ENCODE measurements around the gene BMERB1. TPM values are rescaled to one million over a fixed set of nuclear protein-coding genes. Genes with fewer than 3 reads are reported as not detected.

Gene BMERB1
- polyA plus RNA-seq, 1 of the 3 experiments (the other 2 are of a cell fraction): 33.9 TPM

- no peak overlapping the region for H2AFZ ChIP-seq (ENCODE audit: low read depth)
Measured at GRCh38 chr16:15486661-15487060, 52.3 kb downstream of the BMERB1 start.

GRCh38 chr16:15487336-15488284 lies 53.2 kb downstream of the BMERB1 start:
- no peaks in the 10 kb centered on the region; the same call in 1 of the 2 replicates for H4K20me1 ChIP-seq (ENCODE audit: insufficient read depth)
- H3K4me1 ChIP-seq (ENCODE audit: control insufficient read depth in 1 of 2, insufficient read depth in 2 of 2, low read depth in 1 of 2, low read length in 1 of 2): peaks cover 0 to 6% of the 10 kb centered on the region in 2 experiments; a peak in 2 of 4 replicates
- H3K36me3 ChIP-seq (replicated peaks in 1 of 2; ENCODE audit: control insufficient read depth in 1 of 2, insufficient read depth in 2 of 2, low read length in 1 of 2): no peaks in the 10 kb centered on the region
- H3K9ac ChIP-seq: no peak overlapping the region
- H3K4me2 ChIP-seq: no peak overlapping the region
- no peak overlapping the region for H3K27ac ChIP-seq (ENCODE audit: low read depth in 2 of 2, low read length in 1 of 2)
- H3K79me2 ChIP-seq (ENCODE audit: insufficient read depth): peaks cover 18% of the 10 kb centered on the region; the same call in 1 of the 2 replicates
- no peaks in the 10 kb centered on the region for H3K9me3 ChIP-seq
- no peak for DNase-seq
- no peak overlapping the region for H2AFZ ChIP-seq (ENCODE audit: low read depth)
- no peak overlapping the region for H3K4me3 ChIP-seq (ENCODE audit: low read depth in 2 of 2, low read length in 1 of 2)
- WGBS (ENCODE audit: low lambda C conversion rate): 95% methylated on average over 12 of the region's 12 CpGs
- ChIA-PET CTCF (no interaction called here), POLR2A (no interaction called here)
- H3F3A ChIP-seq (replicated peaks; ENCODE audit: insufficient read depth): peaks cover 12% of the 10 kb centered on the region
- H3K9me2 ChIP-seq: no peaks in the 10 kb centered on the region
- H3K27me3 ChIP-seq (ENCODE audit: insufficient read depth): no peaks in the 10 kb centered on the region
- TF ChIP-seq NRF1 (IDR thresholded peaks at IDR 0.05; ENCODE audit: low read depth, low read length) (no peak), SIN3A (IDR thresholded peaks at IDR 0.05; ENCODE audit: borderline replicate concordance, low read depth, low read length) (no peak), RCOR1 (IDR thresholded peaks at IDR 0.05; ENCODE audit: low read length) (no peak), CHD2 (IDR thresholded peaks at IDR 0.05; ENCODE audit: low read length, partially characterized antibody) (no peak), NFIC (IDR thresholded peaks at IDR 0.05; ENCODE audit: borderline replicate concordance) (no peak), GABPA (IDR thresholded peaks at IDR 0.05; ENCODE audit: low read depth) (no peak), RXRA (IDR thresholded peaks at IDR 0.05; ENCODE audit: borderline replicate concordance, low read depth) (no peak), YY1 (IDR thresholded peaks at IDR 0.05; ENCODE audit: low read depth) (no peak), FOSL2 (IDR thresholded peaks at IDR 0.05; ENCODE audit: borderline replicate concordance, low read depth) (no peak)
- TF ChIP-seq, protein P1, sequence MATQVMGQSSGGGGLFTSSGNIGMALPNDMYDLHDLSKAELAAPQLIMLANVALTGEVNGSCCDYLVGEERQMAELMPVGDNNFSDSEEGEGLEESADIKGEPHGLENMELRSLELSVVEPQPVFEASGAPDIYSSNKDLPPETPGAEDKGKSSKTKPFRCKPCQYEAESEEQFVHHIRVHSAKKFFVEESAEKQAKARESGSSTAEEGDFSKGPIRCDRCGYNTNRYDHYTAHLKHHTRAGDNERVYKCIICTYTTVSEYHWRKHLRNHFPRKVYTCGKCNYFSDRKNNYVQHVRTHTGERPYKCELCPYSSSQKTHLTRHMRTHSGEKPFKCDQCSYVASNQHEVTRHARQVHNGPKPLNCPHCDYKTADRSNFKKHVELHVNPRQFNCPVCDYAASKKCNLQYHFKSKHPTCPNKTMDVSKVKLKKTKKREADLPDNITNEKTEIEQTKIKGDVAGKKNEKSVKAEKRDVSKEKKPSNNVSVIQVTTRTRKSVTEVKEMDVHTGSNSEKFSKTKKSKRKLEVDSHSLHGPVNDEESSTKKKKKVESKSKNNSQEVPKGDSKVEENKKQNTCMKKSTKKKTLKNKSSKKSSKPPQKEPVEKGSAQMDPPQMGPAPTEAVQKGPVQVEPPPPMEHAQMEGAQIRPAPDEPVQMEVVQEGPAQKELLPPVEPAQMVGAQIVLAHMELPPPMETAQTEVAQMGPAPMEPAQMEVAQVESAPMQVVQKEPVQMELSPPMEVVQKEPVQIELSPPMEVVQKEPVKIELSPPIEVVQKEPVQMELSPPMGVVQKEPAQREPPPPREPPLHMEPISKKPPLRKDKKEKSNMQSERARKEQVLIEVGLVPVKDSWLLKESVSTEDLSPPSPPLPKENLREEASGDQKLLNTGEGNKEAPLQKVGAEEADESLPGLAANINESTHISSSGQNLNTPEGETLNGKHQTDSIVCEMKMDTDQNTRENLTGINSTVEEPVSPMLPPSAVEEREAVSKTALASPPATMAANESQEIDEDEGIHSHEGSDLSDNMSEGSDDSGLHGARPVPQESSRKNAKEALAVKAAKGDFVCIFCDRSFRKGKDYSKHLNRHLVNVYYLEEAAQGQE (IDR thresholded peaks at IDR 0.05; ENCODE audit: low read depth, low read length): no peak

More at GRCh38 chr16:15486661-15487060, 52.3 kb downstream of the BMERB1 start:
- H3K9me2 ChIP-seq: no peaks in the 10 kb centered on the region
- TF ChIP-seq GABPA (IDR thresholded peaks at IDR 0.05; ENCODE audit: low read depth): no peak
- no peak for TF ChIP-seq YY1 (IDR thresholded peaks at IDR 0.05; ENCODE audit: low read depth)
- TF ChIP-seq POLR2AphosphoS5 (IDR thresholded peaks at IDR 0.05; ENCODE audit: low read depth, low read length): no peak
- no peak for TF ChIP-seq TAF1 (IDR thresholded peaks at IDR 0.05; ENCODE audit: borderline replicate concordance, low read depth, low read length)
- TF ChIP-seq FOXM1 (IDR thresholded peaks at IDR 0.05; ENCODE audit: low read depth): no peak
- TF ChIP-seq EZH2phosphoT487 (IDR thresholded peaks at IDR 0.05; ENCODE audit: borderline replicate concordance, low read depth): no peak
- TF ChIP-seq SIN3A (IDR thresholded peaks at IDR 0.05; ENCODE audit: borderline replicate concordance, low read depth, low read length): no peak
- no peak for TF ChIP-seq RXRA (IDR thresholded peaks at IDR 0.05; ENCODE audit: borderline replicate concordance, low read depth)
- TF ChIP-seq FOXJ3 (CRISPR knock-in tag; IDR thresholded peaks at IDR 0.05): no peak
- TF ChIP-seq, protein P2, sequence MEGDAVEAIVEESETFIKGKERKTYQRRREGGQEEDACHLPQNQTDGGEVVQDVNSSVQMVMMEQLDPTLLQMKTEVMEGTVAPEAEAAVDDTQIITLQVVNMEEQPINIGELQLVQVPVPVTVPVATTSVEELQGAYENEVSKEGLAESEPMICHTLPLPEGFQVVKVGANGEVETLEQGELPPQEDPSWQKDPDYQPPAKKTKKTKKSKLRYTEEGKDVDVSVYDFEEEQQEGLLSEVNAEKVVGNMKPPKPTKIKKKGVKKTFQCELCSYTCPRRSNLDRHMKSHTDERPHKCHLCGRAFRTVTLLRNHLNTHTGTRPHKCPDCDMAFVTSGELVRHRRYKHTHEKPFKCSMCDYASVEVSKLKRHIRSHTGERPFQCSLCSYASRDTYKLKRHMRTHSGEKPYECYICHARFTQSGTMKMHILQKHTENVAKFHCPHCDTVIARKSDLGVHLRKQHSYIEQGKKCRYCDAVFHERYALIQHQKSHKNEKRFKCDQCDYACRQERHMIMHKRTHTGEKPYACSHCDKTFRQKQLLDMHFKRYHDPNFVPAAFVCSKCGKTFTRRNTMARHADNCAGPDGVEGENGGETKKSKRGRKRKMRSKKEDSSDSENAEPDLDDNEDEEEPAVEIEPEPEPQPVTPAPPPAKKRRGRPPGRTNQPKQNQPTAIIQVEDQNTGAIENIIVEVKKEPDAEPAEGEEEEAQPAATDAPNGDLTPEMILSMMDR (IDR thresholded peaks at IDR 0.05): no peak
- TF ChIP-seq, protein P3, sequence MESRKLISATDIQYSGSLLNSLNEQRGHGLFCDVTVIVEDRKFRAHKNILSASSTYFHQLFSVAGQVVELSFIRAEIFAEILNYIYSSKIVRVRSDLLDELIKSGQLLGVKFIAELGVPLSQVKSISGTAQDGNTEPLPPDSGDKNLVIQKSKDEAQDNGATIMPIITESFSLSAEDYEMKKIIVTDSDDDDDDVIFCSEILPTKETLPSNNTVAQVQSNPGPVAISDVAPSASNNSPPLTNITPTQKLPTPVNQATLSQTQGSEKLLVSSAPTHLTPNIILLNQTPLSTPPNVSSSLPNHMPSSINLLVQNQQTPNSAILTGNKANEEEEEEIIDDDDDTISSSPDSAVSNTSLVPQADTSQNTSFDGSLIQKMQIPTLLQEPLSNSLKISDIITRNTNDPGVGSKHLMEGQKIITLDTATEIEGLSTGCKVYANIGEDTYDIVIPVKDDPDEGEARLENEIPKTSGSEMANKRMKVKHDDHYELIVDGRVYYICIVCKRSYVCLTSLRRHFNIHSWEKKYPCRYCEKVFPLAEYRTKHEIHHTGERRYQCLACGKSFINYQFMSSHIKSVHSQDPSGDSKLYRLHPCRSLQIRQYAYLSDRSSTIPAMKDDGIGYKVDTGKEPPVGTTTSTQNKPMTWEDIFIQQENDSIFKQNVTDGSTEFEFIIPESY (IDR thresholded peaks at IDR 0.05; ENCODE audit: borderline replicate concordance, low read depth): no peak
- no peak for TF ChIP-seq JUND (IDR thresholded peaks at IDR 0.05)
- TF ChIP-seq RAD21 (IDR thresholded peaks at IDR 0.05; ENCODE audit: low read length): no peak
- no peak for TF ChIP-seq ELF1 (IDR thresholded peaks at IDR 0.05)
- no peaks in the 10 kb centered on the region; the same call in 1 of the 2 replicates for H4K20me1 ChIP-seq (ENCODE audit: insufficient read depth)
- POLR2A ChIA-PET: no interaction called here
- no peaks in the 10 kb centered on the region for H3K27me3 ChIP-seq (ENCODE audit: insufficient read depth)
- CTCF ChIA-PET: no interaction called here
- no peaks in the 10 kb centered on the region for H3K36me3 ChIP-seq (replicated peaks in 1 of 2; ENCODE audit: control insufficient read depth in 1 of 2, insufficient read depth in 2 of 2, low read length in 1 of 2)
- no peak overlapping the region for H3K4me3 ChIP-seq (ENCODE audit: low read depth in 2 of 2, low read length in 1 of 2)
- 73% methylated on average over 1 of the region's 1 CpG for whole genome bisulfite sequencing (ENCODE audit: low lambda C conversion rate)
- no peak overlapping the region for H3K27ac ChIP-seq (ENCODE audit: low read depth in 2 of 2, low read length in 1 of 2)
- no peak for DNase-seq
- no peak overlapping the region for H3K4me2 ChIP-seq
- H3F3A ChIP-seq (replicated peaks; ENCODE audit: insufficient read depth): peaks cover 12% of the 10 kb centered on the region
- peaks cover 5 to 12% of the 10 kb centered on the region in 2 experiments; a peak in 3 of 4 replicates for H3K4me1 ChIP-seq (ENCODE audit: control insufficient read depth in 1 of 2, insufficient read depth in 2 of 2, low read depth in 1 of 2, low read length in 1 of 2)
- peaks cover 18% of the 10 kb centered on the region; the same call in 1 of the 2 replicates for H3K79me2 ChIP-seq (ENCODE audit: insufficient read depth)
- H3K9me3 ChIP-seq: no peaks in the 10 kb centered on the region
- no peak overlapping the region for H3K9ac ChIP-seq
